Neutrophil (primary cell): ENCODE results near the gene FEN1.

Experiments used
- H3K27ac ChIP-seq: fragments of 200-600 bp; sonication (generic); 2 replicates; pipeline ENCODE4 v1.5.1; 2016; ENCODE audit warnings: mild to moderate bottlenecking, moderate library complexity
- H3K27me3 ChIP-seq: fragments of 200-600 bp; sonication (generic); 2 replicates; pipeline ENCODE4 v1.6.0; 2016; ENCODE audit warnings: mild to moderate bottlenecking
- H3K36me3 ChIP-seq: fragments of 200-600 bp; sonication (generic); 2 replicates; pipeline ENCODE4 v1.5.1; 2017
- H3K4me1 ChIP-seq, 2 experiments: fragments of 200-600 bp in 1 of 2; sonication (generic) in 1 of 2; 1 replicate in 1 of 2; 2 replicates in 1 of 2; pipeline versions ENCODE4 v1.5.1 to v1.6.1; 2013 to 2016; ENCODE audit warnings: low read depth in 1 of 2, low read length in 1 of 2, mild to moderate bottlenecking in 1 of 2, moderate library complexity in 1 of 2; ENCODE audit not compliant: control insufficient read depth in 1 of 2, insufficient read depth in 1 of 2
- H3K4me3 ChIP-seq, 2 experiments: fragments of 200-600 bp in 1 of 2; sonication (generic) in 1 of 2; 1 replicate in 1 of 2; 2 replicates in 1 of 2; pipeline ENCODE4 v1.5.1; 2013 to 2016; ENCODE audit warnings: low read depth in 1 of 2, low read length in 1 of 2, mild to moderate bottlenecking in 1 of 2, moderate library complexity in 1 of 2
- H3K9me3 ChIP-seq: fragments of 200-600 bp; sonication (generic); 2 replicates; pipeline ENCODE4 v1.5.1; 2016
- TF ChIP-seq, protein P1 (sequence below): fragments of 200-600 bp; sonication (generic); IDR thresholded peaks from 2 replicates; pipeline ENCODE4 v1.5.1; 2016; ENCODE audit warnings: antibody characterized with exemption

Gene FEN1

DNA sequence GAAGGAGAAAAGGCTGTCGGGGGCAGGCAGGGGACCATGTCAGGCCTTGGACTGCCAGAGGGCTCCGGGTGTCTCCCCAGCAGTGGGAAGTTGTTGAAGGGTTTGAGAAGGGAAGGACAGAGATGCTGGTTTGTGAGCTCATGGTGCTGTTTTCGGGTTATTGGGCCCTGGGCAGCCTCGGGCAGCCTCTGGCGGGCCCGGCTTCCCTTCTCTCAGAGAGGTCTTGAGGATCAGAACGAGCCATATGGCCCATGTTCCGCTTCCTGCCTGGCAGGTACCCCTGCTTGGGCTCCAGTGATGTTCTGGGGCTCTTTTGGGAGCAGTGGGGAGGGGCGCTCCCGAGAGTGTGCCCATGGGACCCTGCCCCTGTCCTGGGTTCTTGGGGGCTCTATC, 30.5 kb upstream of the FEN1 start:
- no peaks in the 10 kb centered on the region for H3K36me3 ChIP-seq
- H3K4me3 ChIP-seq: no peak overlapping the region
- no peaks in the 10 kb centered on the region for H3K4me1 ChIP-seq
- TF ChIP-seq, protein P1, sequence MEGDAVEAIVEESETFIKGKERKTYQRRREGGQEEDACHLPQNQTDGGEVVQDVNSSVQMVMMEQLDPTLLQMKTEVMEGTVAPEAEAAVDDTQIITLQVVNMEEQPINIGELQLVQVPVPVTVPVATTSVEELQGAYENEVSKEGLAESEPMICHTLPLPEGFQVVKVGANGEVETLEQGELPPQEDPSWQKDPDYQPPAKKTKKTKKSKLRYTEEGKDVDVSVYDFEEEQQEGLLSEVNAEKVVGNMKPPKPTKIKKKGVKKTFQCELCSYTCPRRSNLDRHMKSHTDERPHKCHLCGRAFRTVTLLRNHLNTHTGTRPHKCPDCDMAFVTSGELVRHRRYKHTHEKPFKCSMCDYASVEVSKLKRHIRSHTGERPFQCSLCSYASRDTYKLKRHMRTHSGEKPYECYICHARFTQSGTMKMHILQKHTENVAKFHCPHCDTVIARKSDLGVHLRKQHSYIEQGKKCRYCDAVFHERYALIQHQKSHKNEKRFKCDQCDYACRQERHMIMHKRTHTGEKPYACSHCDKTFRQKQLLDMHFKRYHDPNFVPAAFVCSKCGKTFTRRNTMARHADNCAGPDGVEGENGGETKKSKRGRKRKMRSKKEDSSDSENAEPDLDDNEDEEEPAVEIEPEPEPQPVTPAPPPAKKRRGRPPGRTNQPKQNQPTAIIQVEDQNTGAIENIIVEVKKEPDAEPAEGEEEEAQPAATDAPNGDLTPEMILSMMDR: no peak
- H3K27me3 ChIP-seq: peaks cover 5% of the 10 kb centered on the region
- H3K9me3 ChIP-seq: no peaks in the 10 kb centered on the region
- H3K27ac ChIP-seq: no peak overlapping the region

DNA sequence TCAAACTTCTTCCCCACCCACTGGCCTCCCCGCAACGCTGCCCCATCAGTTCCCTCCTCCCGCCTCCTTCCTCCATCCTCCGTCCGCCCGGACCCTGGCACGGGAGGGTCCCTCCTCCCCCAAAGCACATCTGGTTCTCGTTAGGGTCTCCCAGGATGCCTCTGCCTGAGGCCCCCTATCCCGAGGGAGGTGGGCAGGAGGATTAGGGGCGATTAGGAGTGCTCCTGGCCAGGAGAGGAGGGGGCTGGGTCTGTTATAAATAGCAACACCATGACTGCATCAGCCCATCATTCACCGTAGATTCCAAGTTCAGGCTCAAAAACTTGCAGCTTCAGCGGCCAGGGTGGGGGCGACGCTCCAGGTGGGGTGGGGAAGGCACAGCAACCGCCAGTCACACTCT, 29.9 kb upstream of the FEN1 start:
- Histone ChIP-seq H3K4me1 (no peaks in the 10 kb centered on the region), H3K36me3 (no peaks in the 10 kb centered on the region), H3K27ac (no peak overlapping the region), H3K4me3 (no peak overlapping the region), H3K9me3 (no peaks in the 10 kb centered on the region), H3K27me3 (peaks cover 5% of the 10 kb centered on the region)
- TF ChIP-seq, protein P1: no peak

DNA sequence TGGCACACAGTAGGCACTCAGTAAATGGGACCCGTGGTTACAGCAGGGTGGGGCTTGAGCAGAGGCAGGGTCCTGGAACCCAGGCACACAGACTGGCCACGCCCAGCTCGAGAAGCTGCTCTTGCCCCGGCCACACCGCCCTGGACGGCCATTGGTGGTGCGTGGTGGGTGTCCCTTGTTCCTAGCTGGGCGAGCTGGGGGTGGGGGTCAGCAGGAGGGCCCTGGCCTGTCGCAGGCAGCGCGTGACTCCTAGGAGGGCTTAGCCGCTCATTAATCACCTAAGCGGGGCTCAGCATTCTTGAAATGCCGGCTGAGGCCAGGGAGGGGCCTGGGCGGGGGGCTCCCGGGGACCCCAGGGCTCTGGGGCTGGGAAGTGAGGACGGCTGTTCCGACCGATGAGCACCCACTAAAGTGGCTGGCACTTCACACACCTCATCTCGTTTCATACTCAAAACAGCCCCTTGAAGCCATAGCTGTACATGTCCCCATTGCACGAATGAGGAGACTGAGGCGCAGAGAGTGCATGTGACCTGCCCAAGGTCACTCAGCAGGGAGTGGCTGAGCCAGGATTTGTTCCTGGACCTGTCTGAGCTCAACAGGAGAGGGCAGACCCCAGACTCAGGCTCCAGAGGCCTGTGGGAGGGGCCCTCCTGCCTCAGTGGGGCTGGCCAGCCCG, 28.6 kb upstream of the FEN1 start:
- Histone ChIP-seq H3K9me3 (no peaks in the 10 kb centered on the region), H3K27ac (no peak overlapping the region), H3K4me3 (no peak overlapping the region), H3K27me3 (peaks cover 5% of the 10 kb centered on the region), H3K4me1 (no peaks in the 10 kb centered on the region), H3K36me3 (no peaks in the 10 kb centered on the region)
- TF ChIP-seq, protein P1: no peak

GRCh38 chr11:61764606-61765260, 28.0 kb upstream of the FEN1 start:
- TF ChIP-seq, protein P1: no peak
- Histone ChIP-seq H3K4me1 (no peaks in the 10 kb centered on the region), H3K27me3 (peaks cover 5% of the 10 kb centered on the region), H3K4me3 (no peak overlapping the region), H3K27ac (no peak overlapping the region), H3K36me3 (no peaks in the 10 kb centered on the region), H3K9me3 (no peaks in the 10 kb centered on the region)

DNA sequence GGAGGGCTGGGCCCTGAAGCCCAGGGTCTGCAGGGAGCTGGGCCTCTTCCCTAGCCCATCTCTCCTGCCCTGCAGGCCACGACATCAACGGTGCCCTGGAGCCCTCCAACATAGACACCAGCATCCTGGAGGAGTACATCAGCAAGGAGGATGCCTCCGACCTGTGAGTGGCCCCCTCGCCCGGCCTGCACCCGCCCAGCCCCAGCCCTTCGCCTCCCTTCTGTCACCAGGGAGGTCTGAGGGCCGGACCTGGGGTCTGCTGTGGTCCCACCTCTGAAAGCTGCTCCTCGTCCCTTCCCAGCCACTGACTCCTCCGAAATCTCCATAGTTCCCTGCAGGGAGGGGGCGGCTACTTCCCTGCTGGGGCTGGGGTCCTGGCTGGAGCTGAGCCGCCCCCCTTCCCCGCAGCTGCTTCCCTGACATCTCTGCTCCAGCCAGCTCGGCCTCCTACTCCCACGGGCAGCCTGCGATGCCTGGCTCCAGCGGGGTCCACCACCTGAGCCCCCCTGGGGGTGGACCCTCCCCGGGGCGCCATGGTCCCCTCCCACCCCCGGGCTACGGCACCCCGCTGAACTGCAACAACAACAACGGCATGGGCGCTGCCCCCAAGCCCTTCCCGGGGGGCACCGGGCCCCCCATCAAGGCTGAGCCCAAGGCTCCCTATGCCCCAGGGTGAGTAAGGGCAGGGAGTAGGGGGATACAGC, 27.0 kb upstream of the FEN1 start:
- TF ChIP-seq, protein P1: no peak
- H3K9me3 ChIP-seq: no peaks in the 10 kb centered on the region
- no peaks in the 10 kb centered on the region for H3K4me1 ChIP-seq
- peaks cover 5% of the 10 kb centered on the region for H3K27me3 ChIP-seq
- no peaks in the 10 kb centered on the region for H3K36me3 ChIP-seq
- no peak overlapping the region for H3K4me3 ChIP-seq
- no peak overlapping the region for H3K27ac ChIP-seq
